Measurements from ENCODE around the gene CD8B. TPM values are rescaled to one million over a fixed set of nuclear protein-coding genes. Genes with fewer than 3 reads are reported as not detected.

CD8B gene
- total and polyA plus RNA-seq, 7 donors, result 0.71 to 11.6 (median 1.2) TPM; not detected in 2

DNA sequence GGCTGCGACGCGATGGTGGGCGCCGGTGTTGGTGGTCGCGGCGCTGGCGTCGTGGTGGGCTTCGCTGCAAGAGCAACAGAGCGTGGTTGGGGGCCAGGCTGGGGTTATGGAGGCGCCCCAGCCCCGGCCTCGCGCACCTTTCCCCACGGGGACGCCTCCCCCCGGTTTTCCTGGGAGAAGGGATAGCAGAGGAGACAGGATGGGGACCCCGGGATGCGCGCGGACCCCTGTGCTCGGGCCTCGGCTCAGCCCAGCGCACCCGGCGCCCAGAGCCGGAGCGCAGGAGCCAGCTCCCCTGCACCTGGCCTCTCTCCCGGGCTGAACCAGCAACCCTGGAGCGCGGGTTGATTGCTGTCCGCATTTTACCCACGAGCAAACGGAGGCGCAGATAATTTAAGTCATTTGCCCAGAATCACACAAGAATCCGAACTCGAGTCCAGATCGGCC is 72.0 kb downstream of the CD8B start:
- H3K9me3 ChIP-seq, result no peaks in the 10 kb centered on the region
- peaks cover 33 to 69% (median 51%) of the 10 kb centered on the region in 3 donors for H3K27me3 ChIP-seq
- TF ChIP-seq, protein P1, sequence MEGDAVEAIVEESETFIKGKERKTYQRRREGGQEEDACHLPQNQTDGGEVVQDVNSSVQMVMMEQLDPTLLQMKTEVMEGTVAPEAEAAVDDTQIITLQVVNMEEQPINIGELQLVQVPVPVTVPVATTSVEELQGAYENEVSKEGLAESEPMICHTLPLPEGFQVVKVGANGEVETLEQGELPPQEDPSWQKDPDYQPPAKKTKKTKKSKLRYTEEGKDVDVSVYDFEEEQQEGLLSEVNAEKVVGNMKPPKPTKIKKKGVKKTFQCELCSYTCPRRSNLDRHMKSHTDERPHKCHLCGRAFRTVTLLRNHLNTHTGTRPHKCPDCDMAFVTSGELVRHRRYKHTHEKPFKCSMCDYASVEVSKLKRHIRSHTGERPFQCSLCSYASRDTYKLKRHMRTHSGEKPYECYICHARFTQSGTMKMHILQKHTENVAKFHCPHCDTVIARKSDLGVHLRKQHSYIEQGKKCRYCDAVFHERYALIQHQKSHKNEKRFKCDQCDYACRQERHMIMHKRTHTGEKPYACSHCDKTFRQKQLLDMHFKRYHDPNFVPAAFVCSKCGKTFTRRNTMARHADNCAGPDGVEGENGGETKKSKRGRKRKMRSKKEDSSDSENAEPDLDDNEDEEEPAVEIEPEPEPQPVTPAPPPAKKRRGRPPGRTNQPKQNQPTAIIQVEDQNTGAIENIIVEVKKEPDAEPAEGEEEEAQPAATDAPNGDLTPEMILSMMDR (IDR thresholded peaks at IDR 0.05), result no peak
- TF ChIP-seq EP300 (IDR thresholded peaks at IDR 0.05) (no peak), POLR2AphosphoS5 (IDR thresholded peaks at IDR 0.05) (no peak), POLR2A (IDR thresholded peaks at IDR 0.05) (no peak)
- H3K4me1 ChIP-seq, result peaks cover 0 to 34% (median 29%) of the 10 kb centered on the region in 4 donors
- H3K27ac ChIP-seq, result no peak overlapping the region
- intact Hi-C loops (cut with DNase I), result no loop called here
- no peak for DNase-seq
- 12 to 17% methylated on average over 40 of the region's 40 CpGs for WGBS, 2 donors
- peak overlapping the region in 2 of 4 donors; percentile 14 to 36 for H3K4me3 ChIP-seq
- H3K36me3 ChIP-seq, result no peaks in the 10 kb centered on the region

DNA sequence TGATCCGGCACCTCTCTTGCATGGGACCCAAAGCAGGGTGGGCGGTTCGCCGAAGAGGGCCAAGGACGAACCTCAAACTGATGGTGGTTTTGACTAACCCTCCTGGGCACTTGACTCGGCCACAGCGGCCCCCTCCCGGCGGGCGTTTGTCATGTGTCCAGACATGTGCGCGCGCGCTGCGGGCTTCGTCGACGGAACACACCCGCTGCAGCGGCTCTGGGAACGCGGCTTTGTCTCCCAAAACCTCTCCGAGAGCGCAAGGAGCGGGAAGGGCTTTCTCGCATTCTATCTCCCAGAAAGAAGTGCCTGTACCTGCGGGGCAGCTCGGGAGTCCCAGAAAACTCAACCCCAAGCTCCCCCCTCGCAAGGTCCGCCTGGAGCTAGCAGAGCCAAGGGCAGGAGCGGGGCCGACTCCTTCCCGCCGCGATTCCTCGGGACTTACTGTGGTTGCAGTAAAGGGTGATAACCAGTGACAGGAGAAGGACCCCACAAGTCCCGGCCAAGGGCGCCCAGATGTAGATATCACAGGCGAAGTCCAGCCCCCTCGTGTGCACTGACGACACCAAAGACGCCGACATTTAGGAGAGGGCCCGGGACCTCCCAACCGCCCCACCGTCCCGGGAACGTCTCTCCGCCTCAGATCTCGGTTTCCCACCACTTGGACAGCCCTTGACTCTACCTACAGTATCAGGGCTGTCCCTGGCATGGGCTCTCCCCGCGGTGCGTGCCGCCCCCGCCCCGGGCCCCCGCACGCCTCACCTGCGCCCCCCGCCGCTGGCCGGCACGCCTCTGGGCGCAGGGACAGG is 72.6 kb downstream of the CD8B start:
- intact Hi-C loops (cut with DNase I), result no loop called here
- Histone ChIP-seq H3K36me3 (no peaks in the 10 kb centered on the region), H3K4me3 (peak overlapping the region in 2 of 4 donors; percentile 14 to 36), H3K27ac (no peak overlapping the region), H3K9me3 (no peaks in the 10 kb centered on the region), H3K4me1 (peaks cover 0 to 34% (median 29%) of the 10 kb centered on the region in 4 donors), H3K27me3 (peaks cover 33 to 63% (median 46%) of the 10 kb centered on the region in 3 donors)
- no peak for DNase-seq
- 8 to 10% methylated on average over 64 of the region's 64 CpGs for WGBS, 2 donors
- no peak for TF ChIP-seq EP300 (IDR thresholded peaks at IDR 0.05)
- TF ChIP-seq, protein P1 (IDR thresholded peaks at IDR 0.05), result no peak
- TF ChIP-seq POLR2AphosphoS5 (IDR thresholded peaks at IDR 0.05), result no peak
- TF ChIP-seq POLR2A (IDR thresholded peaks at IDR 0.05), result no peak

DNA sequence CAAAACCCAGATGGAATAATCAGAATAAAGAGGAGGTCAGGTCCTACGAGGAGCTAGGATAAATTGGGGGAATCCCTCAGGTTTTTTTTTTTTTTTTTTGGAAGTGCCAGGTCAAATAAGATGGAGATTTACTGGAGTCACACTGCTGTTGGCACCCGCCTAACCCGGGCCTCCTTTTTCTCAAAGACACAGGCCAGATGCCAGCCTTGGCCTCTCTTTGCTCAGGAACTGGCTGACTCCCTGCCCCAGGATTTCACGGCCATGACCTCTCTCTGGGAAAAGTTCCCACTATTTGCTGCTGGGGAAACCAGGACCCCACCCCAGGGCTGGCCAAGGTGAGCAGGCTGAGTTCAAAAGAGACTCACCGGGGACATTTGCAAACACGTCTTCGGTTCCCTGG is 73.5 kb downstream of the CD8B start:
- peaks cover 33 to 54% (median 37%) of the 10 kb centered on the region in 3 donors for H3K27me3 ChIP-seq
- peaks cover 0 to 34% (median 29%) of the 10 kb centered on the region in 4 donors for H3K4me1 ChIP-seq
- TF ChIP-seq, protein P1 (IDR thresholded peaks at IDR 0.05), result no peak
- TF ChIP-seq EP300 (IDR thresholded peaks at IDR 0.05) (no peak), POLR2AphosphoS5 (IDR thresholded peaks at IDR 0.05) (no peak), POLR2A (IDR thresholded peaks at IDR 0.05) (no peak)
- H3K36me3 ChIP-seq, result no peaks in the 10 kb centered on the region
- intact Hi-C loops (cut with DNase I), result no loop called here
- DNase-seq, result no peak
- 65 to 70% methylated on average over 7 of the region's 7 CpGs for WGBS, 2 donors
- H3K27ac ChIP-seq, result no peak overlapping the region
- no peaks in the 10 kb centered on the region for H3K9me3 ChIP-seq
- H3K4me3 ChIP-seq, result no peak overlapping the region

DNA sequence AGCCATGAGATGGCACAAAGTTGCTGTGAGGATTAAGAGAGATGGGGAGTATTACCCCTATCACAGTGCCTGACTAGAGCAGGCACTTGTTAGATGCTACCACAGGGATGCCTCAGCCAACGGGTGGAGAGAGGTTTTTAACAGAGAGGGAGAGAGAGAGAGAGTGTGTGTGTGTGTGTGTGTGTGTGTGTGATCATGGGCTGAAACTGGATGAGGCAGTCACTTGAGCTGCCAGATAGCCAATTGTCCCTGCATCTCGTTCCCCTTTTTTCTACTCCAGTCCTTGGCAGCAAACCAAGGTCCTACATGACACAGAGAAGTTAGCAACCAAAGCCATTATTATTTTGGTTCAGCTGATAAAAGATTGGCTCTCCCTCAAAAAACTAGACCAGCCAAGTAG is 74.0 kb downstream of the CD8B start:
- DNase-seq, result no peak
- Histone ChIP-seq H3K9me3 (no peaks in the 10 kb centered on the region), H3K4me3 (no peak overlapping the region), H3K36me3 (no peaks in the 10 kb centered on the region), H3K27me3 (peaks cover 33 to 49% (median 34%) of the 10 kb centered on the region in 3 donors), H3K27ac (no peak overlapping the region), H3K4me1 (peaks cover 0 to 34% (median 29%) of the 10 kb centered on the region in 4 donors)
- TF ChIP-seq POLR2AphosphoS5 (IDR thresholded peaks at IDR 0.05), result no peak
- WGBS, 2 donors, result 20 to 21% methylated on average over 2 of the region's 2 CpGs
- intact Hi-C loops (cut with DNase I), result no loop called here

DNA sequence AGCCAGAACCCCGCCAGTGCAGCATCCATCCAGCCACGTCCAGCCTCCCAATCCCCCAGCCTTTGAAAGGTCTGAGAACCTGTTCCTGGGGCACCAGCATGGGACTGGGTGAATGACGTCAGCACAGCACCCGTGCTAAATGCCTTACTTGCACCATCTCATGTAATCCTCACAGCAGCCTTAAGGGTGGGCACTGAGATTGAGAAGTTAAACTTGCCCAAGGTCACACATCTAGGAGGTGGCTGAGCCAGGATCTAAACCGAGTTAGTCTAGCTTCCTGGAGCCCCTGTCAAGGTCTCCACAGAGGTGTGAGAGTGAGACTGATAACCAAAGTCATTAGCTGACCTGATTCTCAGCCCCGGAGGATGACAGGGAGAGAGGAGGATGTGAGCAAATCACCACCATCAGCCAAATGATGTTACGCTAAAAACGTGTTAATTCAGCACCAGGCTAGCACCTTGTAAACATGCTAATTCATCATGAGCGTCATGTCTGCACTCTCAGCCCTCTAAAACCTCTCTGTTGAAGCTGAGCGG is 75.6 kb downstream of the CD8B start:
- DNase-seq, result no peak
- no peak overlapping the region for H3K4me3 ChIP-seq
- no peaks in the 10 kb centered on the region for H3K9me3 ChIP-seq
- intact Hi-C loops (cut with DNase I), result no loop called here
- no peak overlapping the region for H3K27ac ChIP-seq
- peaks cover 0 to 27% (median 24%) of the 10 kb centered on the region in 4 donors for H3K4me1 ChIP-seq
- TF ChIP-seq POLR2A (IDR thresholded peaks at IDR 0.05), result no peak
- TF ChIP-seq EP300 (IDR thresholded peaks at IDR 0.05), result no peak
- TF ChIP-seq, protein P1 (IDR thresholded peaks at IDR 0.05), result no peak
- TF ChIP-seq POLR2AphosphoS5 (IDR thresholded peaks at IDR 0.05), result no peak
- peaks cover 18 to 33% (median 22%) of the 10 kb centered on the region in 3 donors for H3K27me3 ChIP-seq
- H3K36me3 ChIP-seq, result no peaks in the 10 kb centered on the region
- WGBS, 2 donors, result 60 to 66% methylated on average over 10 of the region's 10 CpGs

All from sigmoid colon (tissue), 7 donors.